Mucosa of gallbladder (tissue), 1 donor: ENCODE results near the gene RIMBP2. TPM values are rescaled to one million over a fixed set of nuclear protein-coding genes. Genes with fewer than 3 reads are reported as not detected.

Experiments used
- DNase-seq: peaks from one replicate; pipeline ENCODE4 v3.0.0-alpha.2; 2020; ENCODE audit warnings: low spot score
- total RNA-seq: library from RNA; stranded (reverse); gene quantifications from one replicate; pipeline ENCODE4 v1.2.1, GENCODE V29; 2021
- donor health status: DM: no; HTN: no; CAD: no.

Gene RIMBP2
- total RNA-seq, 1 donor from 2014 or later = 1.3 TPM

DNA sequence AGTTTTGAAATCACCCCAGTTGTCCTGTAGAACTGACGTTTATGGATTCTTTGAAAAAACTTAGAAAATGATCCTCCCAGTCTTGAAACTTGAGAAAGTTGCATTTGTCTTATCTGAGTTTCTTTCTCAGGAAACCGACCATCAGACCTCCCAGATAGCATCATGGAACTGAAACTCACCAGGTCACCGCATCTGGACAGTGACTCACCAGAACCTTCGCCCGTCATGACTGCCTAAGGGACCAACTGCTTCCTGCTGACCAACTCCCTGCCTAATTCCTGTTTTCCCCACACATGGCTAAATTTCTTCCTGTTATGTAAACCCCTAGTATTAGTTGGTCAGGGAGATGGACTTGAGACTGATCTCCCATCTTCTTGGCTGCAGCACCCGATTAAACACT lies 175.7 kb downstream of the RIMBP2 start:
- no peak for DNase-seq

DNA sequence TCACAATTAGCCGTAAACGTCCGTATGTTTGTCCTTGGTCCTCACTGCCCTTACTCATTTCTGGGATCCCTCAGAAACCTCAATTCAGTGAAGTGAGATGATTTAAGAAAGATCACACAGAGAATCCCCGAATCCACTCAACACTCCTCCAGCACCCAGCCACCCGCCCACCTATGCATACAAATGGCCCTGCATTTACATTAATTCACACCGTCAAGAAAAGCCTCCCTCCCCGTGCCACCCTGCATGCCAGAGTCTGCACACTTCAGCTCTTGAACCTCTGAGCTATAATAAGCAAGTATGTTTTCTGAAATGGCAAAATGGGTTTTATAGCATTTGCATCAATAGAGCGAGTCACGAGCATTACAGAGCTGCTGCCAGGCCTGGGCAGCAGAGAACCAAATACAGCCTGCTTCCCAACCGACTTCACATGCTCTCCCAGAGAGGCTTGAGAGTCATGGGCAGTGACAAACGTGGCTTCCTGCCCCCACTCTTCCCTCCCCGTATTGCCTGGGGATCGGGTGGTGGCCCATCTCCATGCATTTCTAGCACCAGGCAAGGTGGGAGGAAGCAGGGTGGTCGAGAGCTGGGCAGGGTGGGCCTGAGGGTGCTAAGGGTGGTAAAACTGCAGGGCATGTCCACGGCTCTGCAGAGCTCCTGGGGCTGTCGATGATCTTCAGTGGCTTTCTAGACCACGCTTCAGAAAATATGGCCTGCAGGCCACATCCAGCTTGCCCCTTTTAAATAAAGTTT lies 177.6 kb downstream of the RIMBP2 start:
- no peak for DNase-seq

- DNase-seq = no peak
Observed at GRCh38 chr12:130537655-130538054, 178.4 kb downstream of the RIMBP2 start.

GRCh38 chr12:130537051-130537450 lies 179.0 kb downstream of the RIMBP2 start:
- DNase-seq = no peak

DNA sequence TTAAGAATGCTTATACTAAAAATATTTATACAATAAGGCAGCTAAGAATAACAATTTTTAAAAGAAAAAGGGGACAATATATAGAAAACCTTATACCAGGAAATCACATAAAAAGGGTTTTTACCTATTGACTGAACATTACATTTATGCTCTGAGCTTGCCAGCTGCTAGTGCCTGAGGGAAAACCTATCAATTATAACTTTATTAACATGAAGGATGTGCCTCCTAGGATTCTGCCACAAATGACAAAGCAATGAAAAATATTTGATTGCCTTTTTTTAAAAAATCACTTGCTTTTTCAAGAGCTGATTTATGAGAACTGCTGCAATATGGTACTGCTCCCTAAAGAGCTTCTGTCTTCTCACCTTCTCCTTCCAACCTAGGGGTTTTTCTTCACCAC lies 185.7 kb downstream of the RIMBP2 start:
- no peak for DNase-seq

GRCh38 chr12:130529781-130530180 lies 186.3 kb downstream of the RIMBP2 start:
- DNase-seq = no peak

DNA sequence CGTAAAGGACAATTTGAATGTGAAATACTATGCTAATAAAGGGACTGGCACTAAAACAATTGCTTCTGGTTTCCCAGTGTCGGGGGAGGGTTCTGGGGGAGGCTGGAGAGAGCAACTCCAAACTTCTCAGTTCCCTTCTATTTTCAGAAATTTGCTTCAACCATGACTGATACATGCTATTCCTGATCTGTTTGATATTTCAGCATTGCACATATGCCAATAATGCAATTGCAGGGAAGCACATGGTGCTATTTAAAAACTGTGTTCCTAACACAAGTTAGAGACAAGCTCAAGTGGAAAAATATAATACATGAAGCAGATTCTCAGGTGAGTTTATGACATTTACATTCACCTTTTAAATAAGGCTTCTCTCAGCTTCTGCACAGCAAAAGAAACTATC lies 188.9 kb downstream of the RIMBP2 start:
- no peak for DNase-seq

DNA sequence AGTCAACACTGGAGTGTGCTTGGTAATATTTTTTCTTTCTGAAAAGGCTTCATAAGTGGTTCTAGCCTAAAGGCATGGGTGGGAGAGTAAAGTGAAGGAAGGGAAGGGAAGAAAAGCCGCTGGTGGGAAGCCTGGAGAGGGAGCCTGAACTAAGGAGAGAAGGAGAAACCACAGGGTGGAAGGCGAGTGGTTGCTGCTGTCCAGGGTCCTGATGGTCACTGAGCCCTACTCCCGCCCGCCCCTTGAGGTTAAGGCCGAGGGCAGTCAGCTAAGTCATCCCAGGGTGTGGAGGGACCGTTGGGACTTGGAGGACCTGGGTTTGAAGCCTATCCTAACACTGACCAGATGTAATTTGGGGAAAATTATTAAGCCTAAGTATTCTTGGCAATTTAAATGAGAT lies 189.3 kb downstream of the RIMBP2 start:
- DNase-seq = no peak

DNA sequence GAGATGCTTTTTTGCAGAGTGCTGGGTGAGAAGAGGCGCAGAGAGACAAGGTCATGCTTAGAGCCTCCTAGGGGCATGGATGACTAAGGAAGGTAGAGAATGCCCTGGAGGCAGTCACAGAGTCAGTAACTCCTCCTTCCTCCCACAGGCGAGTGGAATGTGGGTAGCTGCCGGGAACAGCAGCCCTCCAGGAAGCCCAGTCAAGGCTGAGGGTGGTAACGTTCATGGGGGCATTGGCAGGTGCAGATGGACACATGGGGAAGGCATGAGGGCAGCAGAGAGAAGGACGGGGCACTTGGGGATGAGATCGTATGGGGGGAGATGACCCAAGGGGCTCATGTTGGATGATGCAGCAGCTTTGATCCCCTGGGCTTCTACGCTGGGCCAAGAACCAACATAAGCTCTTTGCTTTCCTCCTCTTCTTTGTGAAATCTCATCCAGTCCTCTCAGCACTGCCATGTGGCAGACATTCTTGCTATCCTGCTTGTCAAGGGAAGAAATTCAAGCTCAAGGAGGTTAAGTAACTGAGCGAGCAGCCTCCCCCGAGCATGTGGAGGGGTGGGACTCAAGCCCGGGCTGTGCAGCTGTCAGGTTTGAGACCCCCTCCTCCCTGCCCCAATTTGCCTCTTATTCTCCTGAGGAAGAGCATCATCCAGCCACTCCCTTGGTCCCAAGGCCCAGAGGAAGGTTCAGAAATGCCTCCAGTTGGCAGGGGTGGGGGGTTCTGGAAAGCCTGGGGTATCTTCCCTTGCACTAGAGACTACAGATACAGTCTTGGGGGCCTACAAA lies 190.5 kb downstream of the RIMBP2 start:
- no peak for DNase-seq

- no peak for DNase-seq
Observed at GRCh38 chr12:130524759-130525158, 191.3 kb downstream of the RIMBP2 start.

DNA sequence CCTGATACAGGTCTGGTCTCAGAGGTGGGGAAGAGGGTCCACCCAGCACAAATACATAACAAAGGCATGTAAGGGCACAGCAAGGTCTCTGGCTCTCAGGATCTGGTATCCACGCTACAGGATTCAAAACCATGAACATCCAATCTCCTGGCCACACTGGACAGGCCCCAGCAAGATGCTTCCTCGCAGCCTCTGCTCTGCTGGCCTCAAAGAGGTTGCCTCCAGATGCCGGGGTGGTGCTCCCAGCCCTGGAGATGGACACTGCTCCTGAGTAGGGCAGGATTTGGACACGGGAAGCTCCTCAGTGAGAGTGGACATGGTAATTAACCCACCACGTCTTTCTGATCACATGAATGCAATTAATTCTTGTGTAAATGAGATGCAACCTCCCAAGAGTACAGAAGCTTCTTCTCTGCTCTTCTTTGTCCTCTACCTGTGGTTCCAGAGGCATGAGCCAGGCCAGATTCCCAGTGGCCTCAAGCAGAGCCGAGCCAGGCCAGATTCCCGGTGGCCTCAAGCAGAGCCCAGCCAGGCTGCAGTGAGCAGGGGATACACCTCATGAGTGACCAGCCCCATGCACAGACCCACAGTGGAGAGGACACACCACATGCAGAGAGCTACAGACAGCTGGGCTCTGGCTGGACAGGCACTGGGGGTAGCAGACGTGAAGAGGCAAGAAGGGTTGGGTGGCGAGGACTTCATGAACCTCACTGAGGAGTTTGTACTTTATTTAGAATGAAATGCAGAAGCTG lies 192.1 kb downstream of the RIMBP2 start:
- DNase-seq = no peak

GRCh38 chr12:130523208-130523607 lies 192.9 kb downstream of the RIMBP2 start:
- DNase-seq = no peak

- no peak for DNase-seq
Observed at GRCh38 chr12:130522244-130522834, 193.8 kb downstream of the RIMBP2 start.

DNA sequence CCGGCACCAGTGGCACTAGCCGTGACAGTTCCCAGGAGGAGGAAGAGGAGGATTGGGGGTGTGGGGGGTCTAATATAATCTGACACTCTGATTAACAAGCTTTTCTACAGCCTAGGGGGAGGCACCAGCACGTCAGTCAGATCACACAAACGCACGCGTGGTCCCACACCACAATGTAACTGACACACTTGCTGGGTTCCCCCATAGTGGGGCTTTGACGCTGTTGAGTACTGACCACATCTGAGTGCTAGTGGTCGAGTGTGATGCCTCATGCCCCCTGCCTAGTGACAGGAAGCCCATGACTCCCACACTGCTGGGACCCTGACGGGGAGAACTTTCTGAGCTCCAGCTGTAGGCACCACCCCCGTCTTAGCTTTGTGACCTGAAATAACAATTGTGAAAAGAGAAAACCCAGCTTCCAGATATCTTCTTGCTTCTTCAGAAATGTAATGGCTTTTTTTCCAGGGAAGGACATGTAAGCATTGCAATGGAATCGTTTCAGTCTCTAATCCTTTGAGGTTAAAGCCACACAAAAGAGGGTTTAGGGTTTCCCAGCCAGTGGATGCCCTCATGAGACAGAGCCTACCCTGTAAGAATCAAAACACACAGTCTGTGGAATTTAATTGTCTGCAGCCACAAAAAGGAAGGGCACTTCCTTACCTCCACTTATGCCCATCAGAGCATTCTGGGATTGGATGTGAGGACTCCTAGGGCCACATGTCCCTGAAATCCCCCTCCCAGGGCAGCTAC lies 194.5 kb downstream of the RIMBP2 start:
- no peak for DNase-seq

- DNase-seq = no peak
Observed at GRCh38 chr12:130520784-130521183, 195.3 kb downstream of the RIMBP2 start.

DNA sequence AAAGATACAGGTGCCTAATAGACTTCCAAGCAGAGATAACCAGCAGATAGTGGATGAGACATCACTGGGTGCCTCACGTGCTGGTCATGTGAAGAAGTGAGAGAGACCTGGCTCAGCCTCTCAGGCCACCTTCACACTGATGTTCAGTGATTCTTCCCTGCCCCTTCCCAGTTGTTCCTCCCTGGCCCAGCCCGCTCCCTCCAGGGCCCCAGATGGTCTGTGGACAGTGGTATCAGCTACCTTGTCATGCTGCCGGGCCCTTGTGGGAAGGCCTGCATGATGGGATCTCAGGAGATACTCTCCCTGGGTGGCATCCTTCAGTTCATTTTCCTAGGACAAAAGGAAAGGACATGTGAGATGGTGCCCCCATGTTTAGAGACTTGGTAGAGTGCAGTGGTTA lies 198.5 kb downstream of the RIMBP2 start:
- no peak for DNase-seq

DNA sequence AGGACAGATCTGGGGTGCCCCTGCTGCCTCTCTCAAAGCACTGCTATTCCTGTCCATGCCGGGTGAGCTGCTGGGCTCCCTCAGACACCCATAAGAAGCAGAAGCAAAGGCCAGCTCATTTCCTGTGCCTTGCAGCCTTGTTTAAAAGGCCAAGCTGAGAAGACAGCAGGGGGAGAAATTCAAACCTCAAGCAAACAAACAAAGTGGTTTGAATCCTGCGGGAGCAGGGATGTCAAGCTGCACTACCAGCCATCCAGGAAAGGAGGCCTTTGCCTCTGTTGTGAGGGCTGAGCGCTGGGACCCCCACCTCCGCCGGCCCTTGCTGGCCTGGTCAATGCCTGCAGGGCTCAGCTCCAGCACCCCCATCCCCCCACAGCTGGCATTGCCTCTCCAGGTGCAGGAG lies 201.9 kb downstream of the RIMBP2 start:
- no peak for DNase-seq

DNA sequence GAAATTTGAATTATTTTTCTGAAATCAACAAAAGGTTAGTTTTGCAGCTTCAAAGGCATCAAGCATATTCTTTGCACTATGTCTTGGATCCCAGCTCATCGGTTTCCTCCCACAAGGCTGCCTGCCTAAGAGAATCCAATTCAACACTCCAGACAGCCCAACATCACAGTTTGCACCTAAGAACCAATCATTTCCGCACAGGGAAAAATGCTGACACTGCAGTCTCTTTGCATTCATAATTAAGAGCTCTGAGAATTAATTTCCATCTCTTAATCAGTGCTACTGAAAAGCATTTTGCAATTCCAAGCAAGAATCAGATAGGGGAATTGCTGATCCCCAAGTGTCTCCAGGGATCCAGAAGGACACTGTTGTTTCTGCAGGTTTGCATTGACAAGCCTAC lies 202.5 kb downstream of the RIMBP2 start:
- no peak for DNase-seq

DNA sequence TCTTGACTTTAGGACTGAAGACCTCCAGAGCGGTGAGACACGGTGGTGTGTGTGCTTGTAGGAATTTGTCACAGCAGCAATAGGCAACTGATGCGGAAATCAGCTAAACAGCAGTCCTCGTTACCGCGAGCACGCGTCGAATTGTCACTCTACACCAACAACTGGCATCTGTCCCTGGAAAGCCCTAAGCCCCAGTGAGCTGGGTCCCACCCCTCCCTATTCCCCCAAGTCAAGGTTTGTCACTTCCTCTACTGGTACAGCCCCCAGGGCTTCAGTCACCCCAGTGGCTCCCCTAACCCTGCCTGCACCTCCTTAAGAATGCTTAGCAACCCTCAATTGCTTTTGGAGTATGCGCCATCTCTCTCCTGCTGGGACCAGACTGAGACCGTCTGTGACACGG lies 204.8 kb downstream of the RIMBP2 start:
- DNase-seq = no peak

GRCh38 chr12:130509454-130509853 lies 206.6 kb downstream of the RIMBP2 start:
- DNase-seq = no peak

DNA sequence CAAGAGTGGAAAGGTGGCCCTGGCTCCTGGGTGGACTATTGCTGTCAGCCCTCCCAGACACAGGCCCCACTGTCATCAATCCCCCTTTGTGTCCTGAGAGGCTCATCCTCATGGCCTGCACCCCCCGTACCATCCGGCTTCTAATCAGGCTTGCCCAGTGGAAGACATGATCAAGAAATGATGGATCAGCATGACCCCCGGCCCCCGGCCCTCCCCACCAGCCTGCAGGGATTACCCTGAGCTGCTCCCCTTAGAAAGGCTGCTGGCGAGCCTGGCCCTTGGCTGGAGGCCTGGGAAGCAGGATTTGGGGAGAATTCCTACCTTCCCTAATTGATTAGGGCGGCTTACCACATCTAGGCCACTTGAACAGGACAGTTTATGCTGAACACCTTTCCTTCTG lies 207.3 kb downstream of the RIMBP2 start:
- no peak for DNase-seq
